GM12878 (cell line): ENCODE measurements around the gene SEMA4G. TPM values are rescaled to one million over a fixed set of nuclear protein-coding genes. Genes with fewer than 3 reads are reported as not detected.

Experiments used
- ATAC-seq: fragments of 200-7000 bp; cut with Tn5 transposase; 3 replicates; pipeline ENCODE4 v1.9.1; 2020; ENCODE audit warnings: mild to moderate bottlenecking, moderate library complexity
- BruUV-seq: library from RNA; stranded (reverse); fragments of 400-500 nt; replicated peaks from 2 replicates; lab custom pipeline; 2021; lab: Mats Ljungman, UMichigan
- CTCF ChIA-PET: fragments of 300-600 bp; sonication (Branson Sonifier 250); formaldehyde crosslinking; extraction: SDS; loops from one replicate; lab custom pipeline; 2021; ENCODE audit warnings: inconsistent platforms; lab: Yijun Ruan, JAX
- POLR2A ChIA-PET: fragments of 350-600 bp; formaldehyde crosslinking; extraction: SDS; loops from one replicate; lab custom pipeline; 2021; ENCODE audit warnings: inconsistent platforms; lab: Charles Lee
- RAD21 ChIA-PET: fragments of 300-600 bp; sonication (Branson Sonifier 250); formaldehyde crosslinking; loops from one replicate; lab custom pipeline; 2023; ENCODE audit warnings: antibody characterized with exemption; ENCODE audit not compliant: unreplicated experiment; lab: Charles Lee
- SMC1A ChIA-PET: fragments of 300-600 bp; sonication (Branson Sonifier 250); formaldehyde crosslinking; loops from one replicate; lab custom pipeline; 2023; ENCODE audit not compliant: unreplicated experiment, uncharacterized antibody; lab: Charles Lee
- DNase-seq: peaks from one replicate; pipeline ENCODE4 v3.0.0-alpha.2; 2011; ENCODE audit warnings: low read depth, low spot score
- FAIRE-seq: peaks from 3 replicates; lab custom pipeline; 2011; peaks lifted over from hg19 to GRCh38; lab: Jason Lieb, UNC
- H2AFZ ChIP-seq: 2 replicates; pipeline ENCODE4 v1.6.0; 2011; ENCODE audit warnings: low read depth, low read length, control low read depth; ENCODE audit not compliant: control insufficient read depth
- H3K27ac ChIP-seq: 2 replicates; pipeline ENCODE4 v1.5.1; 2011; ENCODE audit warnings: control low read depth; ENCODE audit not compliant: control insufficient read depth, insufficient read depth
- H3K27me3 ChIP-seq, 2 experiments: replicated peaks in 1 of 2; 2 replicates each; pipeline versions ENCODE4 v1.6.0 to v1.6.1; 2011; ENCODE audit warnings: low read length in 1 of 2; ENCODE audit not compliant: control insufficient read depth in 2 of 2, insufficient read depth in 2 of 2
- H3K36me3 ChIP-seq, 2 experiments: 2 replicates each; pipeline ENCODE4 v1.5.1; 2011; ENCODE audit warnings: low read length in 1 of 2; ENCODE audit not compliant: control insufficient read depth in 2 of 2, insufficient read depth in 2 of 2
- H3K4me1 ChIP-seq: 2 replicates; pipeline ENCODE4 v1.6.1; 2011; ENCODE audit warnings: mild to moderate bottlenecking, low read length, moderate library complexity, mixed read lengths; ENCODE audit not compliant: control insufficient read depth, insufficient read depth
- H3K4me2 ChIP-seq: 2 replicates; pipeline ENCODE4 v1.6.0; 2011; ENCODE audit warnings: control low read depth; ENCODE audit not compliant: control insufficient read depth, insufficient read depth
- H3K4me3 ChIP-seq: fragments of 200-600 bp; sonication (generic); 2 replicates; pipeline ENCODE4 v1.5.1; 2016
- H3K79me2 ChIP-seq: 2 replicates; pipeline ENCODE4 v1.6.0; 2011; ENCODE audit warnings: low read length; ENCODE audit not compliant: control insufficient read depth, insufficient read depth
- H3K9ac ChIP-seq: 2 replicates; pipeline ENCODE4 v1.8.0; 2011; ENCODE audit warnings: low read length, control low read depth, mixed read lengths; ENCODE audit not compliant: control insufficient read depth, insufficient read depth
- H3K9me3 ChIP-seq: replicated peaks from 3 replicates; pipeline ENCODE4 v1.5.1; 2011; ENCODE audit warnings: mild to moderate bottlenecking, low read length; ENCODE audit not compliant: control insufficient read depth, insufficient read depth
- H4K20me1 ChIP-seq: 2 replicates; pipeline ENCODE4 v1.6.0; 2011; ENCODE audit not compliant: control insufficient read depth, insufficient read depth
- CBX3 ChIP-seq: fragments of 200-600 bp; sonication (generic); IDR thresholded peaks from 2 replicates; pipeline ENCODE4 v1.6.1; 2016; ENCODE audit warnings: low read depth, borderline replicate concordance
- CREM ChIP-seq: IDR thresholded peaks from 2 replicates; pipeline ENCODE4 v1.6.1; 2014; ENCODE audit warnings: antibody characterized with exemption, low read depth
- EGR1 ChIP-seq, 2 experiments: IDR thresholded peaks; 1 replicate in 1 of 2; 2 replicates in 1 of 2; pipeline ENCODE4 v1.6.1; 2011 to 2012; ENCODE audit warnings: low read depth in 2 of 2, low read length in 2 of 2, borderline replicate concordance in 1 of 2, mild to moderate bottlenecking in 1 of 2, moderate library complexity in 1 of 2
- FOXM1 ChIP-seq: IDR thresholded peaks from 2 replicates; pipeline ENCODE4 v1.6.1; 2012; ENCODE audit warnings: low read depth, mild to moderate bottlenecking, inconsistent platforms, low read length, moderate library complexity
- GABPA ChIP-seq: IDR thresholded peaks from 2 replicates; pipeline ENCODE4 v1.6.1; 2014; ENCODE audit warnings: antibody characterized with exemption, low read depth, mild to moderate bottlenecking, inconsistent platforms
- IRF4 ChIP-seq: IDR thresholded peaks from 2 replicates; pipeline ENCODE4 v1.6.1; 2011; ENCODE audit warnings: low read depth, low read length
- JUND ChIP-seq: IDR thresholded peaks from 2 replicates; pipeline ENCODE4 v1.6.1; 2012; ENCODE audit warnings: low read depth, mild to moderate bottlenecking, low read length, improper control_type of control experiment, moderate library complexity
- KLF5 ChIP-seq: fragments of 450-650 bp; IDR thresholded peaks from 2 replicates; pipeline ENCODE4 v1.6.1; 2014; ENCODE audit warnings: mild to moderate bottlenecking; ENCODE audit not compliant: partially characterized antibody
- RBBP5 ChIP-seq: fragments of 200-600 bp; sonication (generic); conservative IDR thresholded peaks from 2 replicates; pipeline ENCODE4 v1.6.1; 2016
- RFX5 ChIP-seq: IDR thresholded peaks from 2 replicates; pipeline ENCODE4 v1.6.1; 2011; ENCODE audit warnings: low read depth, low read length, improper control_type of control experiment
- SMARCA5 ChIP-seq: fragments of 450-650 bp; IDR thresholded peaks from 2 replicates; pipeline ENCODE4 v1.6.1; 2017; ENCODE audit warnings: mild to moderate bottlenecking
- STAT3 ChIP-seq: IDR thresholded peaks from 2 replicates; pipeline ENCODE4 v1.6.1; 2011; ENCODE audit warnings: low read depth, low read length, improper control_type of control experiment
- YBX1 ChIP-seq: fragments of 450-650 bp; IDR thresholded peaks from 2 replicates; pipeline ENCODE4 v1.6.1; 2016; ENCODE audit warnings: antibody characterized with exemption
- in situ Hi-C: fragments of 300-500 bp; cut with MboI; formaldehyde crosslinking; loops from 9 replicates; pipeline ENCODE4 v1.14.3; 2018; ENCODE audit warnings: mixed read lengths
- intact Hi-C: fragments of 100-400 bp; cut with micrococcal nuclease; formaldehyde crosslinking; loops from one replicate; pipeline ENCODE4 v1.14.2; 2022; ENCODE audit not compliant: unreplicated experiment
- polyA plus RNA-seq, 11 experiments: library from polyadenylated mRNA; depleted of rRNA in 4 of 11; unstranded in 6 of 11; stranded (reverse) in 5 of 11; fragments of >200 nt; fragmentation: Nextera tagmentation in 4 of 11; fragmentation: Illumina TruSeq in 1 of 11; extraction: Ambion mirVana in 4 of 11; extraction: Trizol in 1 of 11; gene quantifications; 1 replicate in 1 of 11; 2 replicates in 10 of 11; pipeline versions ENCODE4 v1.2.1 to v1.2.3, GENCODE V29; 2011 to 2016; ENCODE audit warnings: inconsistent platforms in 2 of 11, missing spikeins in 2 of 11, low read depth in 1 of 11
- total RNA-seq, 4 experiments: library from RNA; depleted of rRNA in 3 of 4; stranded (reverse); fragments of >200 nt in 3 of 4; fragmentation: Illumina TruSeq in 1 of 4; extraction: Trizol in 1 of 4; gene quantifications; 2 replicates each; pipeline versions ENCODE4 v1.2.1 to v1.2.3, GENCODE V29; 2013 to 2021
- TF ChIP-seq, protein P1 (sequence below): fragments of 450-650 bp; IDR thresholded peaks from 2 replicates; pipeline ENCODE4 v1.6.1; 2016; ENCODE audit warnings: mild to moderate bottlenecking, moderate library complexity, borderline replicate concordance
- TF ChIP-seq, protein P2 (sequence below): fragments of 450-650 bp; IDR thresholded peaks from 2 replicates; pipeline ENCODE4 v1.6.1; 2016; ENCODE audit warnings: mild to moderate bottlenecking
- TF ChIP-seq, protein P3 (sequence below): IDR thresholded peaks from 2 replicates; pipeline ENCODE4 v1.6.1; 2011; ENCODE audit warnings: borderline replicate concordance, low read depth, mild to moderate bottlenecking, moderate library complexity, low read length; ENCODE audit not compliant: insufficient read depth, poor library complexity, severe bottlenecking

Gene SEMA4G
- total and polyA plus RNA-seq, 10 of the 15 experiments (the other 5 are each of a cell fraction or from before 2014, with no cell fraction given) = 0.09 to 2.3 (median 0.44) TPM; not detected in 4

DNA sequence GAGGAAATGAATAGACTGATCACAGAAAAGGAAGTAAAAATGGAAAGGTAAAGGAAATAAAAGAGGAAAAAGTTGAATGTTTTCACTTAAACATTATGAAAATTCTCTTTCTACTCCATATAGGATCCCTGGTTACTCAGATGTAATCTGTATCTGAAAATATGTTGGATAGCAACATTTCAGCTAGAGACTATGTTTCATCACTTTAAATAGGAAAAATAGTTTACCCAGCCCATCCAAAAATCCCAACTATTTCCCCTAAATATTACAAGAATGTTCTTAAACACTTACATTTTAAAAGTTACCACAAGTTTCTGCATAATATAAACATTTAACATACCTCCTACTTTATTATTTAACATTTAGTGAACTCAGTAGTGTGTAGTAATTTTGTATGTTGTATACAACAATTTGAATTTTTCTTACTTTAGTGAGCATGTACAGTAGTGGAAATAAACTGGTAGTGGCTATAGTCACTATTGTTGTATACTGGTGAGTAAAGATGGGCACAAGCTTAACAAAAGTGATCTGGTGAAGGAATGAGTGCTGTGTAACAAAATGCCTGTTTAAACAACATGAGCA is 29.4 kb upstream of the SEMA4G start:
- TSS peak; percentile 47 for BruUV-seq
- TF ChIP-seq CREM (no peak), JUND (no peak), RBBP5 (no peak), IRF4 (no peak), KLF5 (no peak), RFX5 (no peak), YBX1 (no peak), STAT3 (no peak), FOXM1 (no peak), EGR1 (IDR thresholded peaks at IDR 0.05; ENCODE audit: borderline replicate concordance in 1 of 2, low read depth in 2 of 2, low read length in 2 of 2) (no peak), SMARCA5 (no peak), GABPA (no peak), CBX3 (no peak)
- TF ChIP-seq, protein P1, sequence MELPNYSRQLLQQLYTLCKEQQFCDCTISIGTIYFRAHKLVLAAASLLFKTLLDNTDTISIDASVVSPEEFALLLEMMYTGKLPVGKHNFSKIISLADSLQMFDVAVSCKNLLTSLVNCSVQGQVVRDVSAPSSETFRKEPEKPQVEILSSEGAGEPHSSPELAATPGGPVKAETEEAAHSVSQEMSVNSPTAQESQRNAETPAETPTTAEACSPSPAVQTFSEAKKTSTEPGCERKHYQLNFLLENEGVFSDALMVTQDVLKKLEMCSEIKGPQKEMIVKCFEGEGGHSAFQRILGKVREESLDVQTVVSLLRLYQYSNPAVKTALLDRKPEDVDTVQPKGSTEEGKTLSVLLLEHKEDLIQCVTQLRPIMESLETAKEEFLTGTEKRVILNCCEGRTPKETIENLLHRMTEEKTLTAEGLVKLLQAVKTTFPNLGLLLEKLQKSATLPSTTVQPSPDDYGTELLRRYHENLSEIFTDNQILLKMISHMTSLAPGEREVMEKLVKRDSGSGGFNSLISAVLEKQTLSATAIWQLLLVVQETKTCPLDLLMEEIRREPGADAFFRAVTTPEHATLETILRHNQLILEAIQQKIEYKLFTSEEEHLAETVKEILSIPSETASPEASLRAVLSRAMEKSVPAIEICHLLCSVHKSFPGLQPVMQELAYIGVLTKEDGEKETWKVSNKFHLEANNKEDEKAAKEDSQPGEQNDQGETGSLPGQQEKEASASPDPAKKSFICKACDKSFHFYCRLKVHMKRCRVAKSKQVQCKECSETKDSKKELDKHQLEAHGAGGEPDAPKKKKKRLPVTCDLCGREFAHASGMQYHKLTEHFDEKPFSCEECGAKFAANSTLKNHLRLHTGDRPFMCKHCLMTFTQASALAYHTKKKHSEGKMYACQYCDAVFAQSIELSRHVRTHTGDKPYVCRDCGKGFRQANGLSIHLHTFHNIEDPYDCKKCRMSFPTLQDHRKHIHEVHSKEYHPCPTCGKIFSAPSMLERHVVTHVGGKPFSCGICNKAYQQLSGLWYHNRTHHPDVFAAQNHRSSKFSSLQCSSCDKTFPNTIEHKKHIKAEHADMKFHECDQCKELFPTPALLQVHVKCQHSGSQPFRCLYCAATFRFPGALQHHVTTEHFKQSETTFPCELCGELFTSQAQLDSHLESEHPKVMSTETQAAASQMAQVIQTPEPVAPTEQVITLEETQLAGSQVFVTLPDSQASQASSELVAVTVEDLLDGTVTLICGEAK = no peak
- TF ChIP-seq, protein P2, sequence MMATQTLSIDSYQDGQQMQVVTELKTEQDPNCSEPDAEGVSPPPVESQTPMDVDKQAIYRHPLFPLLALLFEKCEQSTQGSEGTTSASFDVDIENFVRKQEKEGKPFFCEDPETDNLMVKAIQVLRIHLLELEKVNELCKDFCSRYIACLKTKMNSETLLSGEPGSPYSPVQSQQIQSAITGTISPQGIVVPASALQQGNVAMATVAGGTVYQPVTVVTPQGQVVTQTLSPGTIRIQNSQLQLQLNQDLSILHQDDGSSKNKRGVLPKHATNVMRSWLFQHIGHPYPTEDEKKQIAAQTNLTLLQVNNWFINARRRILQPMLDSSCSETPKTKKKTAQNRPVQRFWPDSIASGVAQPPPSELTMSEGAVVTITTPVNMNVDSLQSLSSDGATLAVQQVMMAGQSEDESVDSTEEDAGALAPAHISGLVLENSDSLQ = no peak
- TF ChIP-seq, protein P3, sequence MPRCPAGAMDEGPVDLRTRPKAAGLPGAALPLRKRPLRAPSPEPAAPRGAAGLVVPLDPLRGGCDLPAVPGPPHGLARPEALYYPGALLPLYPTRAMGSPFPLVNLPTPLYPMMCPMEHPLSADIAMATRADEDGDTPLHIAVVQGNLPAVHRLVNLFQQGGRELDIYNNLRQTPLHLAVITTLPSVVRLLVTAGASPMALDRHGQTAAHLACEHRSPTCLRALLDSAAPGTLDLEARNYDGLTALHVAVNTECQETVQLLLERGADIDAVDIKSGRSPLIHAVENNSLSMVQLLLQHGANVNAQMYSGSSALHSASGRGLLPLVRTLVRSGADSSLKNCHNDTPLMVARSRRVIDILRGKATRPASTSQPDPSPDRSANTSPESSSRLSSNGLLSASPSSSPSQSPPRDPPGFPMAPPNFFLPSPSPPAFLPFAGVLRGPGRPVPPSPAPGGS = no peak
- no peak overlapping the region for H3K4me3 ChIP-seq
- H4K20me1 ChIP-seq = no peaks in the 10 kb centered on the region
- no peak for ATAC-seq
- no peak for DNase-seq
- H3K4me2 ChIP-seq = no peak overlapping the region
- SMC1A ChIA-PET = no interaction called here
- H2AFZ ChIP-seq = no peak overlapping the region
- peaks cover 0 to 27% of the 10 kb centered on the region in 2 experiments for H3K36me3 ChIP-seq
- in situ Hi-C loops (no loop called here), intact Hi-C loops (no loop called here)
- H3K79me2 ChIP-seq = no peaks in the 10 kb centered on the region
- POLR2A ChIA-PET = no interaction called here
- peak; percentile 7 for FAIRE-seq
- no peak overlapping the region for H3K9ac ChIP-seq
- H3K27ac ChIP-seq = no peak overlapping the region
- H3K27me3 ChIP-seq = no peaks in the 10 kb centered on the region
- RAD21 ChIA-PET = no interaction called here
- H3K4me1 ChIP-seq = no peaks in the 10 kb centered on the region
- CTCF ChIA-PET = interaction anchor here (0.6 to 1.1 kb wide), 2 partner anchors 46 to 51 kb away, joined by 3 to 4 read pairs; no protein-coding TSS in a partner anchor
- no peaks in the 10 kb centered on the region for H3K9me3 ChIP-seq
